K562 (cell line): ENCODE measurements around the gene MYRFL. TPM values are rescaled to one million over a fixed set of nuclear protein-coding genes. Genes with fewer than 3 reads are reported as not detected.

Source experiments
- ATAC-seq: fragments of 200-7000 bp; cut with Tn5 transposase; 3 replicates; pipeline ENCODE4 v1.9.1; 2020; ENCODE audit warnings: moderate library complexity
- BruUV-seq: library from RNA; stranded (reverse); fragments of 400-500 nt; replicated peaks from 2 replicates; lab custom pipeline; 2021; lab: Mats Ljungman, UMichigan
- CTCF ChIA-PET: fragments of 300-600 bp; formaldehyde crosslinking; extraction: SDS; loops from one replicate; lab custom pipeline; 2021; ENCODE audit warnings: low intra/inter-chr PET ratio; lab: Yijun Ruan, JAX
- POLR2A ChIA-PET: fragments of 300-600, 350-650 bp; sonication (Branson Sonifier 250); formaldehyde crosslinking; extraction: SDS; loops from one replicate; lab custom pipeline; 2021; ENCODE audit warnings: antibody characterized with exemption, inconsistent platforms; lab: Yijun Ruan, JAX
- DNase-seq, 4 experiments: peaks; one replicate each; pipeline versions ENCODE4 v3.0.0 to v3.0.0-alpha.2; 2011 to 2018; ENCODE audit warnings: low spot score in 3 of 4, mixed read lengths in 3 of 4; ENCODE audit errors: extremely low read depth in 1 of 4
- FAIRE-seq: peaks from 2 replicates; lab custom pipeline; 2011; peaks lifted over from hg19 to GRCh38; lab: Jason Lieb, UNC
- H2AFZ ChIP-seq: 2 replicates; pipeline ENCODE4 v1.6.0; 2011; ENCODE audit warnings: low read depth, low read length, control low read depth, inconsistent platforms
- H3K27ac ChIP-seq: fragments of 200-600 bp; 3 replicates; pipeline ENCODE4 v1.8.0; 2011; ENCODE audit warnings: low read depth, mild to moderate bottlenecking, control low read depth, inconsistent platforms, low read length, moderate library complexity, mixed read lengths; ENCODE audit errors: extremely low read depth
- H3K27me3 ChIP-seq, 2 experiments: fragments of 300-600 bp in 1 of 2; 2 replicates in 1 of 2; 3 replicates in 1 of 2; pipeline versions ENCODE4 v1.6.0 to v1.8.0; 2011; ENCODE audit warnings: inconsistent platforms in 2 of 2, low read length in 2 of 2, mild to moderate bottlenecking in 1 of 2, mixed read lengths in 1 of 2, moderate library complexity in 1 of 2; ENCODE audit not compliant: control insufficient read depth in 2 of 2, insufficient read depth in 2 of 2
- H3K36me3 ChIP-seq: fragments of 300-600 bp; 3 replicates; pipeline ENCODE4 v1.8.0; 2011; ENCODE audit warnings: mild to moderate bottlenecking, low read length, inconsistent platforms; ENCODE audit not compliant: control insufficient read depth, insufficient read depth
- H3K4me1 ChIP-seq, 2 experiments: fragments of 200-600 bp in 1 of 2; replicated peaks in 1 of 2; 2 replicates in 1 of 2; 3 replicates in 1 of 2; pipeline versions ENCODE4 v1.5.1 to v1.8.0; 2011; ENCODE audit warnings: inconsistent platforms in 2 of 2, low read length in 2 of 2, mild to moderate bottlenecking in 1 of 2, mixed read lengths in 1 of 2, moderate library complexity in 1 of 2; ENCODE audit not compliant: control insufficient read depth in 2 of 2, insufficient read depth in 2 of 2
- H3K4me2 ChIP-seq: 2 replicates; pipeline ENCODE4 v1.6.1; 2011; ENCODE audit warnings: low read length, control low read depth, inconsistent platforms, mixed read lengths; ENCODE audit not compliant: insufficient read depth
- H3K4me3 ChIP-seq: fragments of 200-600 bp; sonication (generic), shearing (Covaris generic); 2 replicates; pipeline ENCODE4 v1.5.1; 2016; ENCODE audit warnings: control low read depth, inconsistent platforms
- H3K79me2 ChIP-seq: fragments of 200-600 bp; 3 replicates; pipeline ENCODE4 v1.8.0; 2011; ENCODE audit warnings: low read length, inconsistent platforms; ENCODE audit not compliant: control insufficient read depth, insufficient read depth
- H3K9ac ChIP-seq, 2 experiments: 2 replicates each; pipeline versions ENCODE4 v1.6.0 to v1.6.1; 2011; ENCODE audit warnings: low read depth in 2 of 2, low read length in 2 of 2, control low read depth in 1 of 2, inconsistent platforms in 1 of 2, mild to moderate bottlenecking in 1 of 2, mixed read lengths in 1 of 2; ENCODE audit not compliant: insufficient read depth in 1 of 2
- H3K9me1 ChIP-seq: one replicate; pipeline ENCODE4 v1.6.0; 2011; ENCODE audit warnings: inconsistent platforms, mild to moderate bottlenecking, low read length, moderate library complexity; ENCODE audit not compliant: control insufficient read depth, insufficient read depth
- H3K9me3 ChIP-seq: replicated peaks from 2 replicates; pipeline ENCODE4 v1.5.1; 2011; ENCODE audit warnings: low read depth, low read length, inconsistent platforms; ENCODE audit not compliant: control insufficient read depth, insufficient read depth
- H4K20me1 ChIP-seq: replicated peaks from 2 replicates; pipeline ENCODE4 v1.6.1; 2011; ENCODE audit warnings: low read length, inconsistent platforms, mixed read lengths; ENCODE audit not compliant: control insufficient read depth, insufficient read depth
- C11orf30 ChIP-seq: fragments of 450-650 bp; IDR thresholded peaks from 2 replicates; pipeline ENCODE4 v1.6.1; 2016; ENCODE audit warnings: low read depth, mild to moderate bottlenecking
- FUS ChIP-seq: fragments of 200-400 bp; formaldehyde crosslinking; optimal IDR thresholded peaks from 2 replicates; pipeline ENCODE3; 2017; ENCODE audit warnings: low read depth, low read length
- SAFB ChIP-seq: fragments of 200-400 bp; formaldehyde crosslinking; IDR thresholded peaks from 2 replicates; pipeline ENCODE4 v1.6.1; 2017; ENCODE audit warnings: low read depth, low read length, borderline replicate concordance
- SIN3A ChIP-seq, 2 experiments: fragments of 150-350 bp in 1 of 2; IDR thresholded peaks; 2 replicates each; pipeline ENCODE4 v1.6.1; 2011 to 2016; ENCODE audit warnings: borderline replicate concordance in 2 of 2, low read depth in 2 of 2, low read length in 2 of 2, mild to moderate bottlenecking in 2 of 2, moderate library complexity in 2 of 2; ENCODE audit not compliant: control insufficient read depth in 1 of 2
- ZBTB8A ChIP-seq: fragments of 450-650 bp; IDR thresholded peaks from 2 replicates; pipeline ENCODE4 v1.6.1; 2018; ENCODE audit warnings: mild to moderate bottlenecking, moderate library complexity; ENCODE audit not compliant: partially characterized antibody
- ZNF316 ChIP-seq: fragments of 450-650 bp; IDR thresholded peaks from 2 replicates; pipeline ENCODE4 v1.6.1; 2016
- WGBS: fragments of 100-300 bp; shearing (Covaris generic); methylation state at CpG from one replicate; pipeline ENCODE4 v1.1.6; 2016; ENCODE audit warnings: low coverage, mixed read lengths; ENCODE audit not compliant: insufficient coverage; ENCODE audit errors: missing lambda C conversion rate; 5-methylcytosine and 5-hydroxymethylcytosine counted together
- in situ Hi-C: fragments of 300-500 bp; cut with MboI; formaldehyde crosslinking; loops from 4 replicates; pipeline ENCODE4 v1.15.0; 2018; ENCODE audit warnings: inconsistent platforms, mixed read lengths
- intact Hi-C: fragments of 100-400 bp; cut with micrococcal nuclease; formaldehyde crosslinking; loops from 2 replicates; pipeline ENCODE4 v1.14.2; 2022
- polyA plus RNA-seq, 8 experiments: library from polyadenylated mRNA; depleted of rRNA in 4 of 8; stranded (reverse) in 5 of 8; unstranded in 3 of 8; fragments of >200 nt; fragmentation: Nextera tagmentation in 2 of 8; fragmentation: Illumina TruSeq in 1 of 8; extraction: Ambion mirVana in 2 of 8; extraction: Trizol in 1 of 8; gene quantifications; 2 replicates each; pipeline versions ENCODE4 v1.2.1 to v1.2.3, GENCODE V29; 2011 to 2014; ENCODE audit warnings: inconsistent platforms in 1 of 8, missing spikeins in 1 of 8
- total RNA-seq, 7 experiments: library from RNA; depleted of rRNA in 6 of 7; stranded (reverse); fragments of >200 nt in 6 of 7; fragmentation: Illumina TruSeq in 2 of 7; extraction: Trizol in 2 of 7; gene quantifications; 2 replicates each; pipeline versions ENCODE4 v1.2.1 to v1.2.3, GENCODE V29; 2011 to 2021; ENCODE audit warnings: low replicate concordance in 1 of 7

The MYRFL gene
- total and polyA plus RNA-seq, 9 of the 15 experiments (the other 6 are each of a cell fraction or from before 2014, with no cell fraction given): not detected

- in situ Hi-C loops: loop anchor here (5.0 kb wide), 1 partner anchor 853 kb away; no protein-coding TSS in a partner anchor
- no peaks in the 10 kb centered on the region for H4K20me1 ChIP-seq
- intact Hi-C loops: loop anchor here (5.0 to 10.0 kb wide), 4 partner anchors 92 to 970 kb away; no protein-coding TSS in a partner anchor
- POLR2A ChIA-PET: no interaction called here
- H3K79me2 ChIP-seq: no peaks in the 10 kb centered on the region
- peaks cover 0 to 7% of the 10 kb centered on the region in 2 experiments; a peak in 2 of 5 replicates for H3K4me1 ChIP-seq
- FAIRE-seq (no peak), ATAC-seq (no peak), DNase-seq (no peak)
- no TSS peak for BruUV-seq
- TF ChIP-seq ZNF316: peak; percentile 57
- TF ChIP-seq C11orf30: peak; percentile 23; the same call in 1 of the 2 replicates
- TF ChIP-seq FUS: no peak
- TF ChIP-seq ZBTB8A: no peak
- H3K9me3 ChIP-seq: no peaks in the 10 kb centered on the region
- CTCF ChIA-PET: no interaction called here
- 5% methylated on average over 1 of the region's 1 CpG for WGBS
- no peak overlapping the region for H3K9ac ChIP-seq
- H3K36me3 ChIP-seq: no peaks in the 10 kb centered on the region
- no peaks in the 10 kb centered on the region for H3K9me1 ChIP-seq
- H3K27ac ChIP-seq: no peak overlapping the region
- H3K4me2 ChIP-seq: no peak overlapping the region
- H3K4me3 ChIP-seq: no peak overlapping the region
- peaks cover 5 to 7% of the 10 kb centered on the region in 2 experiments; a peak in 4 of 5 replicates for H3K27me3 ChIP-seq
- H2AFZ ChIP-seq: no peak overlapping the region
These were observed 49.6 kb downstream of the MYRFL start for GRCh38 chr12:69874606-69875005.

GRCh38 chr12:69875416-69875935 is 50.4 kb downstream of the MYRFL start:
- ChIA-PET POLR2A (no interaction called here), CTCF (no interaction called here)
- peaks cover 5 to 10% of the 10 kb centered on the region in 2 experiments; a peak in 4 of 5 replicates for H3K27me3 ChIP-seq
- peaks cover 0 to 7% of the 10 kb centered on the region in 2 experiments; a peak in 2 of 5 replicates for H3K4me1 ChIP-seq
- BruUV-seq: no TSS peak
- no peaks in the 10 kb centered on the region for H4K20me1 ChIP-seq
- no peaks in the 10 kb centered on the region for H3K36me3 ChIP-seq
- no peak overlapping the region for H3K4me3 ChIP-seq
- TF ChIP-seq SIN3A (IDR thresholded peaks at IDR 0.05; ENCODE audit: borderline replicate concordance in 2 of 2, control insufficient read depth in 1 of 2, low read depth in 2 of 2, low read length in 2 of 2) (no peak), SAFB (no peak)
- H3K9ac ChIP-seq: no peak overlapping the region
- no peaks in the 10 kb centered on the region for H3K9me1 ChIP-seq
- intact Hi-C loops: loop anchor here (5.0 to 10.0 kb wide), 3 partner anchors 93 to 969 kb away; no protein-coding TSS in a partner anchor
- no peak overlapping the region; the same call in 1 of the 2 replicates for H3K4me2 ChIP-seq
- FAIRE-seq (no peak), DNase-seq (no peak), ATAC-seq (no peak)
- no peak overlapping the region for H3K27ac ChIP-seq
- H2AFZ ChIP-seq: no peak overlapping the region
- WGBS: 10% methylated on average over 11 of the region's 11 CpGs
- H3K79me2 ChIP-seq: no peaks in the 10 kb centered on the region
- in situ Hi-C loops: loop anchor here (5.0 kb wide), 1 partner anchor 852 kb away; no protein-coding TSS in a partner anchor
- H3K9me3 ChIP-seq: no peaks in the 10 kb centered on the region
